A549 (cell line): Measurements from ENCODE around the gene GOLPH3. TPM values are rescaled to one million over a fixed set of nuclear protein-coding genes. Genes with fewer than 3 reads are reported as not detected.

ENCODE experiments used
- ATAC-seq, 2 experiments: fragments of 200-7000 bp in 1 of 2; fragments of >200 bp in 1 of 2; cut with Nextera tagmentation in 1 of 2; cut with Tn5 transposase in 1 of 2; 3 replicates each; pipeline versions ENCODE4 v1.8.0 to v1.9.1; 2018 to 2020; ENCODE audit warnings: mild to moderate bottlenecking in 1 of 2, moderate library complexity in 1 of 2
- CTCF ChIA-PET: fragments of 300-600 bp; sonication (Branson Sonifier 250); formaldehyde crosslinking; extraction: SDS; loops from one replicate; lab custom pipeline; 2021; ENCODE audit warnings: antibody characterized with exemption, inconsistent platforms; lab: Yijun Ruan, JAX
- POLR2A ChIA-PET: fragments of 350-600 bp; formaldehyde crosslinking; extraction: SDS; loops from one replicate; lab custom pipeline; 2021; ENCODE audit warnings: antibody characterized with exemption, inconsistent platforms; lab: Yijun Ruan, JAX
- DNase-seq, 2 experiments: peaks; one replicate each; pipeline versions ENCODE4 v3.0.0 to v3.0.0-alpha.2; 2011 to 2016; ENCODE audit warnings: low read depth in 1 of 2, low spot score in 1 of 2
- FAIRE-seq: peaks from 2 replicates; lab custom pipeline; 2011; peaks lifted over from hg19 to GRCh38; lab: Jason Lieb, UNC
- H3K27ac ChIP-seq, 2 experiments: fragments of >200 bp; sonication (Bioruptor Twin); formaldehyde crosslinking; 3 replicates each; pipeline ENCODE4 v1.5.1; 2016 to 2017
- H3K4me1 ChIP-seq: fragments of >200 bp; sonication (Bioruptor Twin); formaldehyde crosslinking; 3 replicates; pipeline ENCODE4 v1.6.1; 2016
- H3K4me2 ChIP-seq: fragments of >200 bp; sonication (Bioruptor Twin); formaldehyde crosslinking; 3 replicates; pipeline ENCODE4 v1.6.1; 2016
- H3K4me3 ChIP-seq: fragments of >200 bp; sonication (Bioruptor Twin); formaldehyde crosslinking; 3 replicates; pipeline ENCODE4 v1.5.1; 2016
- H3K9me3 ChIP-seq: fragments of >200 bp; sonication (Bioruptor Twin); formaldehyde crosslinking; 3 replicates; pipeline ENCODE4 v1.6.1; 2016
- ATOH8 ChIP-seq: fragments of 250-450 bp; sonication (Bioruptor Pico); IDR thresholded peaks from 2 replicates; pipeline ENCODE4 v1.5.0; 2020; ENCODE audit warnings: low read depth, mild to moderate bottlenecking, moderate library complexity
- BHLHE40 ChIP-seq: IDR thresholded peaks from 2 replicates; pipeline ENCODE4 v1.6.1; 2012; ENCODE audit warnings: low read depth, low read length, inconsistent platforms
- CBX8 ChIP-seq: fragments of 200-600 bp; sonication (generic); IDR thresholded peaks from 2 replicates; pipeline ENCODE4 v1.6.1; 2016
- CEBPB ChIP-seq, 2 experiments: fragments of >200 bp in 1 of 2; sonication (Bioruptor Twin) in 1 of 2; formaldehyde crosslinking in 1 of 2; IDR thresholded peaks; 2 replicates each; pipeline ENCODE4 v1.6.1; 2012 to 2016
- CHD4 ChIP-seq: fragments of 200-600 bp; sonication (generic); IDR thresholded peaks from 2 replicates; pipeline ENCODE4 v1.6.1; 2016; ENCODE audit warnings: antibody characterized with exemption, mild to moderate bottlenecking, borderline replicate concordance
- E2F6 ChIP-seq: IDR thresholded peaks from 2 replicates; pipeline ENCODE4 v1.6.1; 2012; ENCODE audit warnings: low read depth, borderline replicate concordance
- FOSB ChIP-seq: fragments of 250-450 bp; sonication (Bioruptor Pico); IDR thresholded peaks from 2 replicates; pipeline ENCODE4 v1.5.0; 2020; ENCODE audit warnings: mild to moderate bottlenecking, moderate library complexity
- FOXS1 ChIP-seq: fragments of 250-450 bp; sonication (Bioruptor Pico); IDR thresholded peaks from 2 replicates; pipeline ENCODE4 v1.5.0; 2020; ENCODE audit warnings: mild to moderate bottlenecking, moderate library complexity
- HDAC2 ChIP-seq: fragments of 200-600 bp; sonication (generic); IDR thresholded peaks from 2 replicates; pipeline ENCODE4 v1.6.1; 2016
- HES2 ChIP-seq: fragments of >200 bp; sonication (Bioruptor Twin); formaldehyde crosslinking; IDR thresholded peaks from 2 replicates; pipeline ENCODE4 v1.6.1; 2016
- HEYL ChIP-seq: fragments of 250-450 bp; sonication (Bioruptor Pico); IDR thresholded peaks from 2 replicates; pipeline ENCODE4 v1.8.0; 2021; ENCODE audit warnings: mild to moderate bottlenecking, moderate library complexity
- HOXB13 ChIP-seq: fragments of 250-450 bp; sonication (Bioruptor Pico); IDR thresholded peaks from 2 replicates; pipeline ENCODE4 v1.5.0; 2020; ENCODE audit warnings: low read depth, mild to moderate bottlenecking, moderate library complexity
- HOXB5 ChIP-seq: fragments of 250-450 bp; sonication (Bioruptor Pico); IDR thresholded peaks from 2 replicates; pipeline ENCODE4 v1.5.0; 2020; ENCODE audit warnings: mild to moderate bottlenecking, moderate library complexity
- JUN ChIP-seq, 2 experiments: fragments of >200 bp; sonication (Bioruptor Twin); formaldehyde crosslinking; IDR thresholded peaks; 2 replicates in 1 of 2; 3 replicates in 1 of 2; pipeline ENCODE4 v1.6.1; 2016 to 2017
- JUNB ChIP-seq: fragments of >200 bp; sonication (Bioruptor Twin); formaldehyde crosslinking; IDR thresholded peaks from 2 replicates; pipeline ENCODE4 v1.6.1; 2016
- KDM1A ChIP-seq: fragments of 200-600 bp; sonication (generic); IDR thresholded peaks from 2 replicates; pipeline ENCODE4 v1.6.1; 2016; ENCODE audit warnings: low read depth, mild to moderate bottlenecking
- KDM5A ChIP-seq: fragments of 200-600 bp; sonication (generic); IDR thresholded peaks from 2 replicates; pipeline ENCODE4 v1.6.1; 2016; ENCODE audit warnings: antibody characterized with exemption, mild to moderate bottlenecking
- MAFK ChIP-seq: fragments of 450-650 bp; IDR thresholded peaks from 2 replicates; pipeline ENCODE4 v1.6.1; 2014; ENCODE audit not compliant: partially characterized antibody
- MAX ChIP-seq: IDR thresholded peaks from 2 replicates; pipeline ENCODE4 v1.6.1; 2012
- NFE2L2 ChIP-seq: fragments of 150-350 bp; conservative IDR thresholded peaks from 2 replicates; pipeline ENCODE4 v1.6.1; 2014; ENCODE audit warnings: low read length
- RCOR1 ChIP-seq: fragments of 150-350 bp; IDR thresholded peaks from 2 replicates; pipeline ENCODE4 v1.6.1; 2014; ENCODE audit warnings: antibody characterized with exemption, low read length, low read depth
- RFX5 ChIP-seq: fragments of 450-650 bp; IDR thresholded peaks from 2 replicates; pipeline ENCODE4 v1.7.1; 2014; ENCODE audit warnings: antibody characterized with exemption, mild to moderate bottlenecking, moderate library complexity
- RNF2 ChIP-seq: fragments of 200-600 bp; sonication (generic); IDR thresholded peaks from 2 replicates; pipeline ENCODE4 v1.6.1; 2016; ENCODE audit warnings: low read depth, mild to moderate bottlenecking, antibody characterized with exemption, moderate library complexity, borderline replicate concordance
- SREBF2 ChIP-seq: fragments of 450-650 bp; IDR thresholded peaks from 2 replicates; pipeline ENCODE4 v1.6.1; 2014; ENCODE audit warnings: mild to moderate bottlenecking, moderate library complexity
- USF2 ChIP-seq: fragments of 450-650 bp; IDR thresholded peaks from 2 replicates; pipeline ENCODE4 v1.6.1; 2014; ENCODE audit warnings: antibody characterized with exemption
- ZC3H11A ChIP-seq: fragments of 450-650 bp; IDR thresholded peaks from 2 replicates; pipeline ENCODE4 v1.6.1; 2014; ENCODE audit warnings: antibody characterized with exemption, mild to moderate bottlenecking
- ZFP36 ChIP-seq: fragments of 450-650 bp; IDR thresholded peaks from 2 replicates; pipeline ENCODE4 v1.6.1; 2014; ENCODE audit warnings: borderline replicate concordance; ENCODE audit not compliant: partially characterized antibody
- ZNF302 ChIP-seq: fragments of 250-450 bp; sonication (Bioruptor Pico); IDR thresholded peaks from 2 replicates; pipeline ENCODE4 v1.9.0; 2021; ENCODE audit warnings: inconsistent platforms, mild to moderate bottlenecking, moderate library complexity
- ZSCAN20 ChIP-seq: fragments of 250-450 bp; sonication (Bioruptor Pico); IDR thresholded peaks from 2 replicates; pipeline ENCODE4 v1.8.0; 2022; ENCODE audit warnings: mild to moderate bottlenecking, moderate library complexity
- WGBS: methylation state at CpG from one replicate; pipeline ENCODE4 v1.1.6; 2017; ENCODE audit errors: missing lambda C conversion rate; 5-methylcytosine and 5-hydroxymethylcytosine counted together
- polyA plus RNA-seq, 4 experiments: library from polyadenylated mRNA; depleted of rRNA in 3 of 4; stranded (reverse); fragments of >200 nt; fragmentation: RNase III in 1 of 4; extraction: RNeasy Plus Mini Kit Qiagen cat#74134 plus additional on column Dnase treatment in 1 of 4; gene quantifications; 2 replicates in 3 of 4; 3 replicates in 1 of 4; pipeline ENCODE4 v1.2.3, GENCODE V29; 2011 to 2017

Gene GOLPH3
- polyA plus RNA-seq, 2 of the 4 experiments (the other 2 are of a cell fraction) = 57.8 to 78.7 TPM

- no peak for FAIRE-seq
- POLR2A ChIA-PET = no interaction called here
These were observed 31.9 kb upstream of the GOLPH3 start for GRCh38 chr5:32206053-32206452.

GRCh38 chr5:32202394-32202793 is 28.3 kb upstream of the GOLPH3 start:
- H3K4me3 ChIP-seq = no peak overlapping the region
- H3K27ac ChIP-seq = peak overlapping the region; percentile 59 to 63; a peak in 3 of 6 replicates
- H3K4me1 ChIP-seq = peaks cover 40% of the 10 kb centered on the region
- no peak for FAIRE-seq
- H3K4me2 ChIP-seq = no peak overlapping the region
- H3K9me3 ChIP-seq = no peaks in the 10 kb centered on the region
- WGBS = 73% methylated on average over 2 of the region's 2 CpGs
- CTCF ChIA-PET = interaction anchor here (0.7 to 1.1 kb wide), 2 partner anchors 10 to 23 kb away, joined by 3 to 4 read pairs; no protein-coding TSS in a partner anchor
- no peak for DNase-seq
- no peak for ATAC-seq
- no peak for TF ChIP-seq HEYL
- no peak for TF ChIP-seq MAX
- no peak for TF ChIP-seq E2F6
- no peak for TF ChIP-seq CBX8
- no peak for TF ChIP-seq HOXB13 (CRISPR knock-in tag)
- no peak for TF ChIP-seq CHD4
- TF ChIP-seq RFX5 = no peak
- TF ChIP-seq NFE2L2 = no peak
- no peak for TF ChIP-seq ZC3H11A
- no peak for TF ChIP-seq HOXB5 (CRISPR knock-in tag)
- TF ChIP-seq JUN (IDR thresholded peaks at IDR 0.05) = no peak
- TF ChIP-seq RCOR1 = no peak
- no peak for TF ChIP-seq ATOH8 (CRISPR knock-in tag)
- no peak for TF ChIP-seq USF2
- no peak for TF ChIP-seq ZNF302 (CRISPR knock-in tag)
- no peak for TF ChIP-seq ZFP36
- no peak for TF ChIP-seq ZSCAN20
- no peak for TF ChIP-seq SREBF2
- TF ChIP-seq RNF2 = no peak
- POLR2A ChIA-PET = no interaction called here

More at GRCh38 chr5:32206053-32206452, 31.9 kb upstream of the GOLPH3 start:
- no peaks in the 10 kb centered on the region for H3K9me3 ChIP-seq
- peaks cover 27% of the 10 kb centered on the region for H3K4me1 ChIP-seq
- TF ChIP-seq KDM1A (0 out of 2 replicates have a peak, but pooled peaks have one; percentile 14), FOSB (CRISPR knock-in tag) (no peak)
- DNase-seq = no peak
- CTCF ChIA-PET = interaction anchor here (1.1 to 1.7 kb wide), 2 partner anchors 21 to 26 kb away, joined by 3 to 7 read pairs; no protein-coding TSS in a partner anchor
- 49% methylated on average over 5 of the region's 5 CpGs for WGBS
- ATAC-seq = no peak
- no peak overlapping the region for H3K4me3 ChIP-seq
- peak overlapping the region in 1 of 2 experiments; percentile 64; a peak in 2 of 6 replicates for H3K27ac ChIP-seq
- peak overlapping the region; percentile 19; the same call in 1 of the 3 replicates for H3K4me2 ChIP-seq

- ATAC-seq = peak in 1 of 2 experiments; percentile 26; a peak in 2 of 6 replicates
- Histone ChIP-seq H3K4me1 (peaks cover 35% of the 10 kb centered on the region), H3K9me3 (no peaks in the 10 kb centered on the region), H3K4me3 (0 out of 3 replicates have a peak overlapping the region, but pooled peaks have one; percentile 13), H3K27ac (peak overlapping the region; percentile 63 to 82), H3K4me2 (peak overlapping the region; percentile 64)
- WGBS = 51% methylated on average over 3 of the region's 3 CpGs
- ChIA-PET POLR2A (no interaction called here), CTCF (no interaction called here)
- FAIRE-seq = no peak
- peak in 1 of 2 experiments; percentile 19 for DNase-seq
- TF ChIP-seq KDM5A (no peak), HDAC2 (no peak), USF2 (no peak), CEBPB (IDR thresholded peaks at IDR 0.05) (peak; percentile 82 to 97), MAX (no peak), HES2 (peak; percentile 95), MAFK (no peak), FOXS1 (CRISPR knock-in tag) (no peak), BHLHE40 (no peak), JUNB (0 out of 2 replicates have a peak, but pooled peaks have one; percentile 5), ATOH8 (CRISPR knock-in tag) (no peak), CBX8 (no peak)
These were observed 27.1 kb upstream of the GOLPH3 start for GRCh38 chr5:32201122-32201753.
